CD4-positive, alpha-beta memory T cell (primary cell): ENCODE data around the gene TMEM140. TPM values are rescaled to one million over a fixed set of nuclear protein-coding genes. Genes with fewer than 3 reads are reported as not detected.
"Not testable (repeated sequence)": the region's sequence is repeated elsewhere in the genome, so short reads cannot be mapped to it uniquely, and the experiment has no call there.

Source experiments
- CTCF ChIA-PET: fragments of 350-600 bp; sonication (Branson Sonifier 250); formaldehyde crosslinking; loops from one replicate; lab custom pipeline; 2021; ENCODE audit warnings: inconsistent platforms; ENCODE audit not compliant: partially characterized antibody; lab: Charles Lee
- POLR2A ChIA-PET: fragments of 350-600 bp; sonication (Branson Sonifier 250); formaldehyde crosslinking; loops from one replicate; lab custom pipeline; 2021; ENCODE audit not compliant: partially characterized antibody; lab: Charles Lee
- DNase-seq, 5 donors: peaks; one replicate each; pipeline versions ENCODE4 v3.0.0 to v3.0.0-alpha.2; 2020 to 2022; ENCODE audit warnings: mixed read lengths in 1 of 5
- H3K27ac ChIP-seq: one replicate; pipeline ENCODE4 v1.7.0; 2013; ENCODE audit warnings: low read depth, low read length
- H3K27me3 ChIP-seq: 2 replicates; pipeline ENCODE4 v1.7.0; 2013; ENCODE audit warnings: mild to moderate bottlenecking, low read length, moderate library complexity; ENCODE audit not compliant: insufficient read depth
- H3K36me3 ChIP-seq: 2 replicates; pipeline ENCODE4 v1.7.0; 2013; ENCODE audit warnings: mild to moderate bottlenecking, low read length, moderate library complexity; ENCODE audit not compliant: insufficient read depth
- H3K4me1 ChIP-seq: 2 replicates; pipeline ENCODE4 v1.7.0; 2013; ENCODE audit warnings: mild to moderate bottlenecking, low read length, moderate library complexity; ENCODE audit not compliant: insufficient read depth
- H3K4me3 ChIP-seq, 2 donors: one replicate each; pipeline ENCODE4 v1.7.0; 2013; ENCODE audit warnings: low read length in 2 of 2, mild to moderate bottlenecking in 1 of 2
- H3K9me3 ChIP-seq, 2 donors: one replicate each; pipeline ENCODE4 v1.7.0; 2013; ENCODE audit warnings: low read length in 2 of 2, control low read depth in 1 of 2; ENCODE audit not compliant: control insufficient read depth in 1 of 2
- H3K27ac Mint-ChIP-seq, 7 donors: one replicate each; pipeline ENCODE4 v1.8.0; 2020 to 2021; ENCODE audit warnings: mixed read lengths in 7 of 7, mild to moderate bottlenecking in 6 of 7, inconsistent platforms in 3 of 7, moderate library complexity in 3 of 7
- H3K27me3 Mint-ChIP-seq, 2 donors: one replicate each; pipeline ENCODE4 v1.8.0; 2020 to 2021; ENCODE audit warnings: mixed read lengths in 2 of 2
- H3K36me3 Mint-ChIP-seq, 2 donors: one replicate each; pipeline ENCODE4 v1.8.0; 2020 to 2021; ENCODE audit warnings: mixed read lengths in 2 of 2, inconsistent platforms in 1 of 2, mild to moderate bottlenecking in 1 of 2
- H3K4me1 Mint-ChIP-seq, 4 donors: one replicate each; pipeline ENCODE4 v1.8.0; 2020 to 2021; ENCODE audit warnings: mixed read lengths in 4 of 4, mild to moderate bottlenecking in 1 of 4
- H3K4me3 Mint-ChIP-seq, 8 donors: one replicate each; pipeline ENCODE4 v1.8.0; 2020 to 2021; ENCODE audit warnings: mixed read lengths in 8 of 8, mild to moderate bottlenecking in 7 of 8, moderate library complexity in 6 of 8, inconsistent platforms in 3 of 8
- H3K9me3 Mint-ChIP-seq, 8 donors: one replicate each; pipeline ENCODE4 v1.8.0; 2020 to 2021; ENCODE audit warnings: mixed read lengths in 8 of 8, mild to moderate bottlenecking in 5 of 8, inconsistent platforms in 3 of 8, moderate library complexity in 1 of 8
- intact Hi-C: fragments of 100-400 bp; cut with micrococcal nuclease; formaldehyde crosslinking; loops from one replicate; pipeline ENCODE4 v1.15.1; 2023
- polyA plus RNA-seq, 2 donors: library from polyadenylated mRNA; unstranded; fragments of 300-500 nt; fragmentation: Illumina TruSeq; gene quantifications; one replicate each; pipeline ENCODE4 v1.2.3, GENCODE V29; 2021
- total RNA-seq, 2 experiments: library from RNA; stranded (reverse); gene quantifications; one replicate each; pipeline ENCODE4 v1.2.3, GENCODE V29; 2021

Gene TMEM140
- total and polyA plus RNA-seq, 4 experiments from 2014 or later = 13.6 to 31.3 (median 29.6) TPM

GRCh38 chr7:135114622-135115021, 33.2 kb upstream of the TMEM140 start:
- H3K4me3 Mint-ChIP-seq = no peak overlapping the region
- intact Hi-C loops = no loop called here
- ChIA-PET CTCF (no interaction called here), POLR2A (no interaction called here)
- H3K36me3 Mint-ChIP-seq = peaks cover 17 to 34% of the 10 kb centered on the region in 2 donors
- H3K9me3 Mint-ChIP-seq = peaks cover 0 to 9% (median 6%) of the 10 kb centered on the region in 8 donors
- no peak for DNase-seq
- H3K4me1 ChIP-seq = no peaks in the 10 kb centered on the region
- no peaks in the 10 kb centered on the region for H3K9me3 ChIP-seq
- H3K27me3 ChIP-seq = no peaks in the 10 kb centered on the region
- H3K27ac ChIP-seq = no peak overlapping the region
- H3K36me3 ChIP-seq = no peaks in the 10 kb centered on the region
- no peak overlapping the region for H3K27ac Mint-ChIP-seq
- H3K4me1 Mint-ChIP-seq = no peaks in the 10 kb centered on the region
- no peaks in the 10 kb centered on the region for H3K27me3 Mint-ChIP-seq
- no peak overlapping the region for H3K4me3 ChIP-seq

GRCh38 chr7:135117096-135117495, 30.8 kb upstream of the TMEM140 start:
- H3K9me3 Mint-ChIP-seq = peaks cover 0 to 23% (median 16%) of the 10 kb centered on the region in 8 donors
- no peaks in the 10 kb centered on the region for H3K27me3 Mint-ChIP-seq

GRCh38 chr7:135121868-135122267, 26.0 kb upstream of the TMEM140 start:
- ChIA-PET CTCF (no interaction called here), POLR2A (no interaction called here)
- Mint-ChIP-seq H3K27me3 (peaks cover 0 to 1% of the 10 kb centered on the region in 2 donors), H3K27ac (no peak overlapping the region), H3K36me3 (peaks cover 32 to 41% of the 10 kb centered on the region in 2 donors), H3K9me3 (peaks cover 0 to 34% (median 19%) of the 10 kb centered on the region in 8 donors), H3K4me3 (no peak overlapping the region), H3K4me1 (peaks cover 0 to 5% (median 2%) of the 10 kb centered on the region in 4 donors)
- DNase-seq = no peak
- Histone ChIP-seq H3K4me3 (no peak overlapping the region), H3K4me1 (no peaks in the 10 kb centered on the region), H3K36me3 (no peaks in the 10 kb centered on the region), H3K27ac (no peak overlapping the region), H3K9me3 (peaks cover 0 to 3% of the 10 kb centered on the region in 2 donors), H3K27me3 (no peaks in the 10 kb centered on the region)
- intact Hi-C loops = no loop called here

More at GRCh38 chr7:135117096-135117495, 30.8 kb upstream of the TMEM140 start:
- POLR2A ChIA-PET = no interaction called here
- H3K9me3 ChIP-seq = peaks cover 0 to 3% of the 10 kb centered on the region in 2 donors
- no peaks in the 10 kb centered on the region for H3K4me1 ChIP-seq
- Mint-ChIP-seq H3K27ac (no peak overlapping the region), H3K4me1 (no peaks in the 10 kb centered on the region), H3K36me3 (peaks cover 25 to 50% of the 10 kb centered on the region in 2 donors), H3K4me3 (no peak overlapping the region)
- CTCF ChIA-PET = no interaction called here
- intact Hi-C loops = no loop called here
- no peaks in the 10 kb centered on the region for H3K36me3 ChIP-seq
- no peak for DNase-seq
- H3K4me3 ChIP-seq = no peak overlapping the region
- no peaks in the 10 kb centered on the region for H3K27me3 ChIP-seq
- no peak overlapping the region for H3K27ac ChIP-seq

- H3K4me1 Mint-ChIP-seq, H3K9me3 ChIP-seq, H3K27ac ChIP-seq, H3K4me1 ChIP-seq, H3K4me3 ChIP-seq, H3K27ac Mint-ChIP-seq, H3K36me3 ChIP-seq, H3K27me3 Mint-ChIP-seq, POLR2A ChIA-PET, H3K27me3 ChIP-seq, intact Hi-C loops, CTCF ChIA-PET, DNase-seq, H3K4me3 Mint-ChIP-seq: not testable (repeated sequence)
- Mint-ChIP-seq H3K9me3 (peaks cover 0 to 36% (median 15%) of the 10 kb centered on the region in 8 donors), H3K36me3 (peaks cover 16 to 22% of the 10 kb centered on the region in 2 donors)
These were observed 23.2 kb upstream of the TMEM140 start for GRCh38 chr7:135124631-135125030.

GRCh38 chr7:135128931-135129330, 18.9 kb upstream of the TMEM140 start:
- no peak overlapping the region for H3K27ac ChIP-seq
- Mint-ChIP-seq H3K4me1 (peaks cover 0 to 2% (median 0%) of the 10 kb centered on the region in 4 donors), H3K36me3 (peaks cover 8 to 19% of the 10 kb centered on the region in 2 donors), H3K4me3 (no peak overlapping the region), H3K27ac (no peak overlapping the region), H3K9me3 (peaks cover 0 to 33% (median 15%) of the 10 kb centered on the region in 8 donors), H3K27me3 (peaks cover 0 to 1% of the 10 kb centered on the region in 2 donors)
- no peaks in the 10 kb centered on the region for H3K9me3 ChIP-seq
- no peaks in the 10 kb centered on the region for H3K4me1 ChIP-seq
- intact Hi-C loops = no loop called here
- H3K27me3 ChIP-seq = no peaks in the 10 kb centered on the region
- H3K4me3 ChIP-seq = no peak overlapping the region
- H3K36me3 ChIP-seq = no peaks in the 10 kb centered on the region
- ChIA-PET POLR2A (no interaction called here), CTCF (no interaction called here)
- DNase-seq = no peak

- ChIA-PET CTCF (no interaction called here), POLR2A (no interaction called here)
- H3K4me1 Mint-ChIP-seq = peaks cover 0 to 2% (median 0%) of the 10 kb centered on the region in 4 donors
- no peak overlapping the region for H3K27ac Mint-ChIP-seq
- Histone ChIP-seq H3K36me3 (no peaks in the 10 kb centered on the region), H3K4me1 (no peaks in the 10 kb centered on the region), H3K27me3 (no peaks in the 10 kb centered on the region), H3K4me3 (no peak overlapping the region), H3K9me3 (no peaks in the 10 kb centered on the region), H3K27ac (no peak overlapping the region)
- H3K27me3 Mint-ChIP-seq = peaks cover 0 to 1% of the 10 kb centered on the region in 2 donors
- H3K36me3 Mint-ChIP-seq = peaks cover 6 to 18% of the 10 kb centered on the region in 2 donors
- intact Hi-C loops = no loop called here
- H3K9me3 Mint-ChIP-seq = peaks cover 0 to 33% (median 15%) of the 10 kb centered on the region in 8 donors
- no peak for DNase-seq
- no peak overlapping the region for H3K4me3 Mint-ChIP-seq
These were observed 18.3 kb upstream of the TMEM140 start for GRCh38 chr7:135129579-135129978.

GRCh38 chr7:135143885-135144668, 3.8 kb upstream of the TMEM140 start:
- CTCF ChIA-PET = interaction anchor here (2.9 to 4.8 kb wide), 2 partner anchors 26 to 157 kb away, joined by 17 to 30 read pairs; partner anchors contain the start of genes AGBL3 and CYREN
- POLR2A ChIA-PET = interaction anchor here (2.1 kb wide), 1 partner anchor 26 kb away, joined by 10 read pairs; the partner anchor contains the start of gene CYREN

More at GRCh38 chr7:135143885-135144668, 3.8 kb upstream of the TMEM140 start:
- intact Hi-C loops = no loop called here
- no peak overlapping the region for H3K27ac ChIP-seq
- H3K36me3 ChIP-seq = no peaks in the 10 kb centered on the region
- DNase-seq = no peak
- Mint-ChIP-seq H3K36me3 (peaks cover 15 to 32% of the 10 kb centered on the region in 2 donors), H3K4me1 (peaks cover 19 to 44% (median 29%) of the 10 kb centered on the region in 4 donors), H3K27ac (peak overlapping the region in 6 of 7 donors; percentile 19 to 88 (median 44)), H3K27me3 (no peaks in the 10 kb centered on the region), H3K4me3 (peak overlapping the region in 1 of 8 donors; percentile 30), H3K9me3 (peaks cover 0 to 16% (median 3%) of the 10 kb centered on the region in 8 donors)
- no peak overlapping the region for H3K4me3 ChIP-seq
- H3K9me3 ChIP-seq = no peaks in the 10 kb centered on the region
- H3K4me1 ChIP-seq = peaks cover 29% of the 10 kb centered on the region
- no peaks in the 10 kb centered on the region for H3K27me3 ChIP-seq
